NT2/D1 (cell line): ENCODE results near the gene PWWP2B.
A peak's percentile ranks its signal among the peaks of the same experiment; 100 is the strongest.
"Not testable (repeated sequence)": the region's sequence is repeated elsewhere in the genome, so short reads cannot be mapped to it uniquely, and the experiment has no call there.

Experiments used
- DNase-seq: peaks from one replicate; pipeline ENCODE4 v3.0.0-alpha.2; 2011; ENCODE audit warnings: low read depth, low spot score
- H3K27me3 ChIP-seq: 2 replicates; pipeline ENCODE4 v1.6.0; 2011; ENCODE audit warnings: mild to moderate bottlenecking; ENCODE audit not compliant: insufficient read length, insufficient read depth
- H3K36me3 ChIP-seq: 2 replicates; pipeline ENCODE4 v1.6.1; 2011; ENCODE audit warnings: mild to moderate bottlenecking, low read length, mixed read lengths; ENCODE audit not compliant: insufficient read depth, insufficient read length
- H3K4me1 ChIP-seq: 2 replicates; pipeline ENCODE4 v1.5.1; 2011; ENCODE audit not compliant: insufficient read depth, insufficient read length
- H3K4me3 ChIP-seq: 2 replicates; pipeline ENCODE4 v1.5.1; 2011; ENCODE audit warnings: low read depth; ENCODE audit not compliant: insufficient read length
- H3K9ac ChIP-seq: 2 replicates; pipeline ENCODE4 v1.6.0; 2011; ENCODE audit warnings: low read depth; ENCODE audit not compliant: insufficient read length
- H3K9me3 ChIP-seq: 2 replicates; pipeline ENCODE4 v1.5.1; 2011; ENCODE audit warnings: mild to moderate bottlenecking, low read length; ENCODE audit not compliant: insufficient read depth
- SUZ12 ChIP-seq: IDR thresholded peaks from 2 replicates; pipeline ENCODE4 v1.6.1; 2011; ENCODE audit not compliant: insufficient read length, insufficient read depth; ENCODE audit errors: extremely low read depth
- YY1 ChIP-seq: IDR thresholded peaks from 2 replicates; pipeline ENCODE4 v1.6.1; 2011; ENCODE audit not compliant: insufficient read length, insufficient read depth
- ZNF274 ChIP-seq: IDR thresholded peaks from 2 replicates; pipeline ENCODE4 v1.6.1; 2011; ENCODE audit warnings: mild to moderate bottlenecking, low read depth, low read length

PWWP2B gene

DNA sequence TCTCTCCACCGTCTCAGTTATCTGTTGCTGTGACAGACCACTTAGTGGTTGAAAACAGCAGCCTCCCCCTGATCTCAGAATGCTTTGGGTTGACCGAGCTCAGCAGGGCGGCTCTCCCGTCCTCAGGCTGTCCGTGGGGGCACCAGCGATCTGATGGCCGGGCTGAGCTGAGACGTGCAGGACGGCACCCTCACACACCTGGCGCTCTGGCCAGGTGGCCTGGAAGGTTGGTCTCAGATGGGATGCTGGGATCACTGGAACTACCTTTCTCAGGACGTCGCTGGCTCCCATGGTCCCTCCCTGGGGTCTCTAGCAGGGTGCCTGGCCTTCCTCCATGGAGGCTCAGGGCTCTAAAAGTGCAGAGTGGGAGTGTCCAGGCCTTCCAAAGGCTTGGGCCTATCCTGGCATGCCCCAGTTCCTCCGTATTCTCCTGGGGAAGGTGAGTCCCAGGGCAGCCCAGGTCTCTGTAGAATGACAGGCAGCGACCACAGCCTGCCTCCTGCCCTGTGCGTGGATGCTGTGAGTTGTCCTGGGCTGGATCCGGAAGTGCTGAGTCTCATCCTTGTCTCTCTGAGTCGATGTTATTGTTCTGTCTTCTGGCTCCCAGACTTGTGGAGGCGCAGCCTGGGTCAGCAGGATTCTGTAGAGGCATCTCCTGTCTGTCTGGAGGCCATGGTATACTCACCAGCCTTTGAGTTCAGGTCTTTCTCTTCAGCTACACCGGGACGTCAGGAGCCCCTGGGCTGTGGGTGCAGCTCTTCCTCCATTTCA is 12.2 kb upstream of the PWWP2B start:
- TF ChIP-seq ZNF274 (no peak), SUZ12 (no peak), YY1 (no peak)
- no peak for DNase-seq
- Histone ChIP-seq H3K36me3 (no peaks in the 10 kb centered on the region), H3K27me3 (no peaks in the 10 kb centered on the region), H3K4me1 (peaks cover 13% of the 10 kb centered on the region), H3K9me3 (no peaks in the 10 kb centered on the region), H3K4me3 (no peak overlapping the region), H3K9ac (no peak overlapping the region)

DNA sequence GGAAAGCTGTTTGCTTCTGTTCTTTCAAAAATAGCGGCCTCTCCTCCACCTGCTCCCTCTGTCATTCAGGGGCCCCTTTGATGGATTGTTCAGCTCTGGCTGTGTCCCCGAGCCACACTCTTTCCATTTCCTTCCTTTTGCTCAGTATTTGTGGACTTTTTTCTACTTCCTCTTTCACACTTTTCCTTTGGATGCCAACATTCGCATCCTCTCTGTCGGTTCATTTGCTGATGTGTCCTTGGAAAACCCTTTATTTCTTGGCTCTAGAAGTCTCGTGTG is 11.7 kb upstream of the PWWP2B start:
- Histone ChIP-seq H3K36me3 (no peaks in the 10 kb centered on the region), H3K9me3 (no peaks in the 10 kb centered on the region), H3K27me3 (no peaks in the 10 kb centered on the region), H3K4me1 (peaks cover 13% of the 10 kb centered on the region), H3K4me3 (no peak overlapping the region), H3K9ac (no peak overlapping the region)
- no peak for TF ChIP-seq SUZ12
- no peak for TF ChIP-seq ZNF274
- no peak for TF ChIP-seq YY1
- DNase-seq, result no peak

- H3K9ac ChIP-seq, result no peak overlapping the region
- H3K36me3 ChIP-seq, result no peaks in the 10 kb centered on the region
- no peak overlapping the region for H3K4me3 ChIP-seq
- peaks cover 13% of the 10 kb centered on the region for H3K4me1 ChIP-seq
- no peaks in the 10 kb centered on the region for H3K27me3 ChIP-seq
- no peaks in the 10 kb centered on the region for H3K9me3 ChIP-seq
- TF ChIP-seq YY1, result no peak
- no peak for TF ChIP-seq ZNF274
- no peak for DNase-seq
Observed at GRCh38 chr10:132385721-132386418, 11.1 kb upstream of the PWWP2B start.

DNA sequence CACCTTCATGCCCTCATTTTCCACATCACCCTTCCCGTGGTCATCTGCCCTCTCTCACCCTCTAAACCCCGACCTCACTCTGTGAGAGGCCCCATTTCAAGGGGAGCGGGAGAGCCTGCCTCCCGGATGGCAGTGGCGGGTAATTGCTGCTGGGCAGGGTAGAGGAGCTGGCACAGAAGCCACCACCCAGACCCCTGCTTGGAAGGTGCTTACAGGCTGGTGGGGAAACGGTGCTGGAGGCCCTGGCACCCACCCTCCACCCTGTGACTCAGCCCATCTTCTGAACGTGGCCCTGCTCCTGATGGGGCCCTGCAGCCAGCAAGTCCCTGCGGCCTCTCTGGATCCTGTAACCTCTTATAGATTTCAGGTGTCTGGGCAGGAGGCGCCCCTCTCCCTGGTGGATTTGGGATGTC is 10.6 kb upstream of the PWWP2B start:
- TF ChIP-seq YY1, result no peak
- TF ChIP-seq ZNF274, result no peak
- TF ChIP-seq SUZ12, result no peak
- Histone ChIP-seq H3K9me3 (no peaks in the 10 kb centered on the region), H3K4me1 (peaks cover 13% of the 10 kb centered on the region), H3K27me3 (no peaks in the 10 kb centered on the region), H3K4me3 (no peak overlapping the region), H3K36me3 (no peaks in the 10 kb centered on the region), H3K9ac (no peak overlapping the region)
- DNase-seq, result no peak

- not testable (repeated sequence) for H3K9ac ChIP-seq, H3K9me3 ChIP-seq, H3K27me3 ChIP-seq, DNase-seq, H3K36me3 ChIP-seq, H3K4me3 ChIP-seq
- peaks cover 13% of the 10 kb centered on the region for H3K4me1 ChIP-seq
Observed at GRCh38 chr10:132386896-132387295, 10.1 kb upstream of the PWWP2B start.

DNA sequence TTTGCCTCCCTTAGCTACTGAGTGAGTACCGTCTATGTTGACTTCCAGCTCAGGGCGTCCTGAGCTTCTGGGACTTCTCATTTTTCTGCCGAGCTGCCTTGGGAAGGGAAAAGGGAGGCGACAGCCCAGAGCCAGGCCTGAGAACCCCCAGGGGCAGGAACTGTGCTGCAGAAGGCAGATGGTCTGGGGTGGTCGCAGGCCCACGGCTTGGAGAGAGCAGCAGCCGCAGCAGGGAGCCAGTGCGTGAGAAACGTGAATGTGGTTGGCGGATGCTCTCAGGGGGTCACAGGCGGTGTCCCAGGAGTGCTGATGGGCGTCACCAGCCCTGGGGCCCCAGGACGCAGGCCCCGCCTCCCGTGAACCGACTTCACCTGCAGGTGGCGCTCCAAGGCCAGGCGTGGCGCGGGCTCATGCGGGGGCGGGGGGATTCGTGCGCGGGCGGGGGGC is 9.2 kb upstream of the PWWP2B start:
- H3K9me3 ChIP-seq, result no peaks in the 10 kb centered on the region
- peak; percentile 44 for DNase-seq
- H3K27me3 ChIP-seq, result no peaks in the 10 kb centered on the region
- peaks cover 13% of the 10 kb centered on the region for H3K4me1 ChIP-seq
- peak overlapping the region; percentile 21 for H3K4me3 ChIP-seq
- H3K9ac ChIP-seq, result peak overlapping the region; percentile 72
- no peaks in the 10 kb centered on the region for H3K36me3 ChIP-seq
- TF ChIP-seq ZNF274 (no peak), SUZ12 (no peak), YY1 (no peak)

DNA sequence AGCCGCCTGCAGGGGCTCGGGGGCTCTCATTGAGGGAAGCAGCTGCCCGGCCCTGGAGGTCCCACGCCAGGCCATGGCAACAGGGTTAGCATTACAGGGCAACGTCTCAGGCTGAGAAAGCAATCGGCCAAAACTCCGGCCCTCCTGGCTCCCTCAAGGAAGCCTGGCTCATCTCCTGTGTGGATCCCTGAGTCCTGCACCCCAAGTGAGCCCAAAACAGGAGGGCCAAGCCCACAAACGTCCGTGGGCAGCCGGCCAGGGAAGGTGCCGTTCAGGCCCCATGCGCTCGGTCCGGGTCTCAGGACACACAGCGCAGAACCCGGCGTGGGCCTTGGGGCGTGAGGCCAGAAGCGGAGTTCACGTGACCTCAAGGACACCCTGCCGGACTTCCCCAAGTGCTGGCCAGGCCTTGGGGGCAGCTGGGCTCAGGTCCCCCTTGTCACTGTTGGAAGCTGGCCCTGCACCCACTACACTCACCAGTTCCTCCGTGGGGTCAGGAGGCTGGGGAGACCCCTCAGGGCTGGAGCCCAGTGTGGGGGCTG is 8.0 kb upstream of the PWWP2B start:
- no peaks in the 10 kb centered on the region for H3K36me3 ChIP-seq
- no peaks in the 10 kb centered on the region for H3K9me3 ChIP-seq
- H3K9ac ChIP-seq, result no peak overlapping the region
- H3K4me3 ChIP-seq, result no peak overlapping the region
- TF ChIP-seq YY1, result no peak
- DNase-seq, result no peak
- peaks cover 9% of the 10 kb centered on the region for H3K4me1 ChIP-seq
- H3K27me3 ChIP-seq, result no peaks in the 10 kb centered on the region
